Measurements from ENCODE around the gene CD44.

GRCh38 chr11:35267504-35267903 is 128.5 kb downstream of the CD44 start:
- TF ChIP-seq CTCF (IDR thresholded peaks at IDR 0.05): no peak
- no peak for TF ChIP-seq POLR2A (IDR thresholded peaks at IDR 0.05)
- TF ChIP-seq POLR2AphosphoS5 (IDR thresholded peaks at IDR 0.05): no peak
